Effector memory CD4-positive, alpha-beta T cell (primary cell): ENCODE data around the gene HS3ST1.
"Not testable (repeated sequence)": the region's sequence is repeated elsewhere in the genome, so short reads cannot be mapped to it uniquely, and the experiment has no call there.

Source experiments
- DNase-seq, 3 donors: peaks; one replicate each; pipeline ENCODE4 v3.0.0-alpha.2; 2020
- H3K27ac ChIP-seq: 2 replicates; pipeline ENCODE4 v1.7.0; 2013; ENCODE audit warnings: mild to moderate bottlenecking, low read length, moderate library complexity; ENCODE audit not compliant: insufficient read depth, poor library complexity, severe bottlenecking
- H3K27me3 ChIP-seq: replicated peaks from 2 replicates; pipeline ENCODE4 v1.7.0; 2013; ENCODE audit warnings: mild to moderate bottlenecking, low read length; ENCODE audit not compliant: insufficient read depth, control insufficient read depth, poor library complexity, severe bottlenecking
- H3K36me3 ChIP-seq: 2 replicates; pipeline ENCODE4 v1.7.0; 2013; ENCODE audit warnings: mild to moderate bottlenecking, low read length, moderate library complexity; ENCODE audit not compliant: control insufficient read depth, insufficient read depth
- H3K4me1 ChIP-seq: 2 replicates; pipeline ENCODE4 v1.7.0; 2013; ENCODE audit warnings: low read length, mild to moderate bottlenecking; ENCODE audit not compliant: control insufficient read depth, insufficient read depth, poor library complexity, severe bottlenecking
- H3K4me3 ChIP-seq: 2 replicates; pipeline ENCODE4 v1.7.0; 2013; ENCODE audit warnings: low read length, low read depth, mild to moderate bottlenecking; ENCODE audit not compliant: insufficient read depth, poor library complexity, severe bottlenecking
- H3K9me3 ChIP-seq: 2 replicates; pipeline ENCODE4 v1.7.0; 2013; ENCODE audit warnings: mild to moderate bottlenecking, low read length, moderate library complexity; ENCODE audit not compliant: control insufficient read depth

HS3ST1 gene

GRCh38 chr4:11408233-11408967 is 20.3 kb downstream of the HS3ST1 start:
- no peaks in the 10 kb centered on the region for H3K27me3 ChIP-seq
- no peaks in the 10 kb centered on the region for H3K4me1 ChIP-seq
- H3K27ac ChIP-seq = no peak overlapping the region
- H3K4me3 ChIP-seq = no peak overlapping the region
- no peaks in the 10 kb centered on the region for H3K36me3 ChIP-seq
- DNase-seq = no peak
- no peaks in the 10 kb centered on the region for H3K9me3 ChIP-seq

- Histone ChIP-seq H3K4me1 (no peaks in the 10 kb centered on the region), H3K4me3 (no peak overlapping the region), H3K9me3 (no peaks in the 10 kb centered on the region), H3K27ac (no peak overlapping the region), H3K36me3 (no peaks in the 10 kb centered on the region), H3K27me3 (no peaks in the 10 kb centered on the region)
- DNase-seq = no peak
These were observed 21.1 kb downstream of the HS3ST1 start for GRCh38 chr4:11407551-11407950.

GRCh38 chr4:11404431-11404830 is 24.3 kb downstream of the HS3ST1 start:
- no peak for DNase-seq
- H3K36me3 ChIP-seq = no peaks in the 10 kb centered on the region
- no peaks in the 10 kb centered on the region for H3K4me1 ChIP-seq
- no peak overlapping the region for H3K27ac ChIP-seq
- no peaks in the 10 kb centered on the region for H3K27me3 ChIP-seq
- H3K9me3 ChIP-seq = no peaks in the 10 kb centered on the region
- no peak overlapping the region for H3K4me3 ChIP-seq

- H3K9me3 ChIP-seq = no peaks in the 10 kb centered on the region
- no peak overlapping the region for H3K27ac ChIP-seq
These were observed 26.5 kb downstream of the HS3ST1 start for GRCh38 chr4:11402192-11402591.

GRCh38 chr4:11399461-11399971 is 29.2 kb downstream of the HS3ST1 start:
- Histone ChIP-seq H3K4me1 (no peaks in the 10 kb centered on the region), H3K4me3 (no peak overlapping the region), H3K27ac (no peak overlapping the region), H3K36me3 (no peaks in the 10 kb centered on the region), H3K27me3 (no peaks in the 10 kb centered on the region), H3K9me3 (no peaks in the 10 kb centered on the region)
- no peak for DNase-seq

More at GRCh38 chr4:11402192-11402591, 26.5 kb downstream of the HS3ST1 start:
- DNase-seq = no peak
- no peak overlapping the region for H3K4me3 ChIP-seq
- H3K36me3 ChIP-seq = no peaks in the 10 kb centered on the region
- H3K4me1 ChIP-seq = no peaks in the 10 kb centered on the region
- no peaks in the 10 kb centered on the region for H3K27me3 ChIP-seq

- Histone ChIP-seq H3K27ac (no peak overlapping the region), H3K27me3 (no peaks in the 10 kb centered on the region), H3K4me1 (no peaks in the 10 kb centered on the region), H3K4me3 (no peak overlapping the region), H3K36me3 (no peaks in the 10 kb centered on the region), H3K9me3 (no peaks in the 10 kb centered on the region)
- DNase-seq = no peak
These were observed 30.7 kb downstream of the HS3ST1 start for GRCh38 chr4:11397819-11398610.

- DNase-seq = no peak
- H3K36me3 ChIP-seq = no peaks in the 10 kb centered on the region
- no peaks in the 10 kb centered on the region for H3K27me3 ChIP-seq
- H3K4me1 ChIP-seq = no peaks in the 10 kb centered on the region
- no peak overlapping the region for H3K4me3 ChIP-seq
- no peak overlapping the region for H3K27ac ChIP-seq
- no peaks in the 10 kb centered on the region for H3K9me3 ChIP-seq
These were observed 31.5 kb downstream of the HS3ST1 start for GRCh38 chr4:11397146-11397545.

- no peaks in the 10 kb centered on the region for H3K36me3 ChIP-seq
- no peaks in the 10 kb centered on the region for H3K9me3 ChIP-seq
- no peak for DNase-seq
- no peaks in the 10 kb centered on the region for H3K4me1 ChIP-seq
- H3K27me3 ChIP-seq = no peaks in the 10 kb centered on the region
- H3K27ac ChIP-seq = no peak overlapping the region
- H3K4me3 ChIP-seq = no peak overlapping the region
These were observed 35.1 kb downstream of the HS3ST1 start for GRCh38 chr4:11393551-11393950.

GRCh38 chr4:11384072-11384471 is 44.6 kb downstream of the HS3ST1 start:
- H3K4me3 ChIP-seq, H3K4me1 ChIP-seq, H3K36me3 ChIP-seq, H3K27me3 ChIP-seq, DNase-seq, H3K9me3 ChIP-seq, H3K27ac ChIP-seq: not testable (repeated sequence)

- H3K27me3 ChIP-seq = no peaks in the 10 kb centered on the region
- no peak overlapping the region for H3K4me3 ChIP-seq
- no peak for DNase-seq
- H3K27ac ChIP-seq = no peak overlapping the region
- H3K36me3 ChIP-seq = no peaks in the 10 kb centered on the region
- no peaks in the 10 kb centered on the region for H3K4me1 ChIP-seq
- H3K9me3 ChIP-seq = no peaks in the 10 kb centered on the region
These were observed 52.1 kb downstream of the HS3ST1 start for GRCh38 chr4:11376571-11376970.
